Middle frontal gyrus (tissue), 1 donor: Measurements from ENCODE around the gene ZNF701.
"Not testable (repeated sequence)": the region's sequence is repeated elsewhere in the genome, so short reads cannot be mapped to it uniquely, and the experiment has no call there.

Source experiments
- DNase-seq: peaks from one replicate; pipeline ENCODE4 v3.0.0-alpha.2; 2015; ENCODE audit warnings: low spot score; ENCODE audit errors: extremely low spot score

ZNF701 gene

DNA sequence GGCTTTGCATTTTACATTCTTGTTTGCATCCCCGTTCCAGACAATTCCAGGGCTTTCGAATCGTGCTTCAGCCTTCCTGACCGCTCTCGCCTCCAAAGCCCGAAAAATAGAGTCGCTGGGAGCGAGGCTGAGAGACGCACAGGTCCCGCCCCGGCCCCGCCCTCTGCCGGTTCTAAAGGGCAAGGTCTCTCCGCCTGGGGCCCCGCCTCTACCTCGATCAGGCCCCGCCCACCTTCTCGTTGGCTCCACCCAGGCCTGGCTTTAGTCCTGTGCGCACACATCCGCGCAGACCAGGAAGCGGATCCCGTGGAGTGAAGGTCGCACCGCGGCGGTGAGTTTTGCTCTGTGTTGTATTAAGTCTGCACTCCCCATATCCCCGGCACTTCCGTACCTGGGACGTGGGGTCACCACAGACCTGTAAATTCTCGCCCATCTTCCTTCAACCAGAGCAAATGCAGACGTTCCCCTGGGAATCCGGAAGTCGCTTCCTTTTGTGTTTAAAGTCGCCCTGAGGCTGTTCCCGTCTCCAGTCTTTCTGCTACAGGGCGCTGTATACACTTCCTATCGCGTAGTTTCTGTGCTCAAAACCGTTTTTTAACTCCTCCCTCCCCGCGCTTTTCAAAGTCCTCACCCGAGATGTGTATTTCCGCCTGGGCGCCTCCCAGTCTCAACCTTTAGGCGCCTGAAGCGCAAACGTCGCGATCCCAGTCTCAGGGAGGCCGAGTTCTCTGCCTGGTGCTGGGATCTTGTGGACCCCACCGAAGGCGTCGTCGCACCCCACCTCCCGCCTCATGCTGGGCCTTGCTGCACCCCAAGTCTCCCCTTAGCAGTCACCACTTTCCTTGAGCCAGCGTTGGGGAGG is at the start of gene ZNF701:
Gene ZNF701, plus strand, starts transcription at position 288 of the 862 bp plus-strand sequence. CDS start 3,861 bp downstream, outside the sequence.
- peak; percentile 88 for DNase-seq

DNA sequence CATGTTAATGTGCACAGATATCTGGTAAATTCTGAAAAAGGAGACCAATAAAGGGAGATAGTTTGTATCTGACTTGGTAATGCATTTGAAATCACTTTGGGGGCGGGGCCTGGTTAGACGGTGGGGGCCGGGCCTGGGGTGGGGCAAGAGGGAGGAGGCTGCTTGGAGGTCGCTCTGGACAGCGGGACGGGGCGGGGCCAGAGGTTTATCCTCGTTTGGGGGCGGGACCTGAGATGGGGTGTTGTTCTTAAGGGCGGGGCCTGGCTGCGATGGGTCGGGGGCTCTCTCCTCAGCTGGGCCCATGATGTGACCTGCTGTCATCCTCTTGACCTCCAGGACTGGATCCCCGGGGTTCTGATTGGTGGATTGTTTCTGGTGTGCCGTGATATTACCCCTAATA is 47.5 kb upstream of the ZNF701 start:
- DNase-seq = no peak

DNA sequence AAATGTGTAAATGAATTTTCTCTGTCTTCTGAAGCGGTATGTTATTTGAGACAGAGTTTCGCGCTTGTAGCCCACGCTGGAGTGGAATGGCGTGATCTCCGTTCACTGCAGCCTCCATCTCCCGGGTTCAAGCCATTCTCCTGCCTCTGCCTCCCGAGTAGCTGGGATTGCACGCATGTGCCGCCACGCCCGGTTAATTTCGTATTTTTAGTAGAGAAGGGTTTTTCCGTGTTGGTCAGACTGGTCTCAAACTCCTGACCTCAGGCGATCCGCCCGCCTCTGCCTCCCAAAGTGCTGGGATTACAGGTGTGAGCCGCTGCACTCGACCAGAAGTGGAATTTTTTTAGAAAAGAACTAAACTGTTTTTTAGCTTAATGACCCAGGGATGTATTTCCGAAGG is 46.0 kb upstream of the ZNF701 start:
- no peak for DNase-seq

DNA sequence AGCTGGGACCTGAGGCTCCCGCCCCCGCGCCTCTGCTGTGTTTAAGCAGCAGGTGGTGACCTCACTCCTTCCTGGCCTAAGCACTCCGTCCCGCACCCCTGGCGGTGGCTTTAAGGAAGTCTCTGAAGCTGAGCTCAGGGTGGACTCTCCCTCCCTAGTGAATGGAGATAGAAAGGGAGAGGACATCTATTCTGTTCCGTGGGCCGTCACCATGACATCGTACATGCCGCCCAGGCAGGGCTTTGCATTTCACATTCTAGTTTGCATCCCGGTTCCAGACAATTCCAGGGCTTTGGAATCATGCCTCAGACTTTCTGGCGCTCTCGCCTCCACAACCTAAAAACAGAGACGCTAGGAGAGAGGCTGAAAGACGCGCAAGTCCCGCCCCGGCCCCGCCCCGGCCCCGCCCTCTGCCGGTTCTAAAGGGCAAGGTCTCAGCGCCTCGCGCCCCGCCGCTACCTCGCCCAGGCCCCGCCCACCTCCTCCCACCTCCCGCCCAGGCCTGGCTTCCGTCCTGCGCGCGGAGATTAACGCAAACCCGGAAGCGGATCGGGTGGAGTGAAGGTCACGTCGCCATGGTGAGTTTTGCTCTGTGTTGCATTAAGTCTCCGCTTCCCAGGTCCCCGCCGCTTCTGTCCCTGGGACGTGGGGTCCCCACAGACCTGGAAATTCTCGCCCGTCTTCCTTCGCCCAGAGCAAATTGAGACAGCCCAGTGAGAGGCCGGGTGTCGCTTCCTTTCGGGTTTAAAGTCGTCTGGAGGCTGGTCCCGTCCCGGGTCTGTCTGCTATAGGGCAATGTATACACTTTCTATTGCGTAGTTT is 42.7 kb upstream of the ZNF701 start, which contains the start of gene ZNF808:
Gene ZNF808, plus strand, starts transcription at position 535 of the 822 bp plus-strand sequence. CDS start 15,617 bp downstream, outside the sequence.
- peak; percentile 70 for DNase-seq

DNA sequence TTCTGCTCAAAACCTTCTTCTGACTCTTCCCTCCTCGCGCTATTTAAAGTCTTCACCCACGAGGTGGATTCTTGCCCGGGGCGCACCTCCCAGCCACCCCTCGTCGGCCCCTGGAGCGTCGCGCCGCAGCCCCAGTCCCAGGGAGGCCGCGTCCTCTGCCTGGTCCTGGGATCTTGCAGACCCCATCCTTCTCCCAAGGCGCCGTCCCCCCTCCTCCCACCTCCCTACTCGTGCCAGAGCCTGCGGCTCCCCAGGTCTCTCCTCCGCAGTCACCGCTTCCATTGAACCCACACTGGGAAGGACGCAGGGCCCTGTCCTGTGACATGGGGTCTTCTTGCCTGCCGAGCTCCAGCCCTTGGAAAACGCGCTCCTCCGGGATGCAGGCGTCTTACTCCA is 42.1 kb upstream of the ZNF701 start:
- DNase-seq = no peak

DNA sequence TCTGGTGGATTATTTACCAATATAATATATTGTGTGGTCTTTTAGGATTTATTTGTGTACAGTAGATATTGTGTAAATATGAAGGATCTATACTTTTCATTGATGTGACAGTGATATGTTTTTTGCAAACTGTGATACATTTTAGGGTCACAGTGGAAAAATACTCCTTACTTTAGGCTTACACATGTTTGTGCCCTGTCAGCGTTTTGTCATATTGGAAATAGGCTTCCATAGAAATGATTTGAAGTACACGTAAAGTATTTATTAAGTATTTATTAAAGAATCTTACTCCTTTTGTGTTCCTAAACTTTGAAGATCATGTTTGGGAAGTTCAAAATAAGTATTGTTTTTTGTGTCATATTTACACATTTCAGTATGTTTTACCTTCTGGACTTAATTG is 37.6 kb upstream of the ZNF701 start:
- no peak for DNase-seq

DNA sequence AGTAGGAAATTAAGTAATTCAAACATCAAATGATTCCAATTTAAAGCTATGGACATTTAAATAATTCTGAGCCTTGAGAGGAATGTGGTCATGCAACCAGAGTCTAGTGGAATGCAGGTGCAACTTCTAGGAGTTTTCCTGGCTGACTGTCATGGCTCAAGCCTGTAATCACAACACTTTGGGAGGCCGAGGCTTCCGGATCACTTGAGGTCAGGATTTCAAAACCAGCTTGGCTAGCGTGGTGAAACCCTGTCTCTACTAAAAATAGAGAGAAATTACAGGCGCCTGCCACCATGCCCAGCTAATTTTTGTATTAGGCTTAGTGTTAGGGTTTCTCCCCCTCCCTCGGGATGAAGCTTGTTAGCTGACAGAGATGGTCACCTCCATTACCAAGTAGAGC is 36.2 kb upstream of the ZNF701 start:
- no peak for DNase-seq

DNA sequence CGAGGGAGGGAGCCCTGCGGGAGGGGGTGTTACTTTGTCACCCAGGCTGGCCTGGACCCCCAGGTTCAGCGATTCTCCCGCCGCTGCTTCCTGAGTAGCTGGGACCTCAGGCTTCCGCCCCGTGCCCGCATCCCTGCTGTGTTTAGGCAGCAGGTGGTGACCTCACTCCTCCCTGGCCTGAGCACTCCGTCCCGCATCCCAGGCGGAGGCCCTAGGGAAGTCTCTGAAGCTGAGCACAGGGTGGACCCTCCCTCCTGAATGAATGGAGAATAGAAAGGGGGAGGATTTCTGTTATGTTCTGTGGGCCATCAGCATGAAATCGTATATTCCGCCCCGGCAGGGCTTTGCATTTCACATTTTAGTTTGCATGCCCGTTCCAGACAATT is 34.7 kb upstream of the ZNF701 start:
- not testable (repeated sequence) for DNase-seq

DNA sequence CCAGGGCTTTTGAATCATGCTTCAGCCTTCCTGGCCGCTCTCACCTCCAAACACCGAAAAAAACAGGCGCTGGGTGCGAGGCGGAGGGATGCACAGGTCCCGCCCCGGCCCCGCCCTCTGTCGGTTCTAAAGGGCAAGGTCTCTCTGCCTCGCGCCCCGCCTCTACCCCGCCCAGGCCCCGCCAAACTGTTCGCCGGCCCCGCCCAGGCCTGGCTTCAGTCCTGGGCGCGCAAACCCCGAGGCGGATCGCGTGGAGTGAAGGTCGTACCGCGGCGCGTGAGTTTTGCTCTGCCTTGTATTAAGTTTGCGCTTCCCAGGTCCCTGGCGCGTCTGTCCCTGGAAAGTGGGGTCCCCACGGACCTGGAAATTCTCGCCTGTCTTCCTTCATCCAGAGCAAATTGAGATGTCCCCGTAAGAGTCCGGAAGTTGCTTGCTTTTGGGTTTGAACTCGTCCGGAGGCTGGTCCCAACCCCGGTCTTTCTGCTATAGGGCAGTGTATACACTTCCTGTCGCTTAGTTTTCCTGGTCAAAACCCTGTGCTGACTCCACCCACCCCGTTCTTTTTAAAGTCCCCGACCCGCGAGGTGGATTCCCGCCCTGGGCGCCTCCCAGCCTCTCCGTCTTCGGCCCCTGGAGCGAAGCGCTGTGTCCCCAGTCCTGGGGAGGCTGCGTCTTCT is 34.2 kb upstream of the ZNF701 start:
- peak; percentile 4 for DNase-seq

DNA sequence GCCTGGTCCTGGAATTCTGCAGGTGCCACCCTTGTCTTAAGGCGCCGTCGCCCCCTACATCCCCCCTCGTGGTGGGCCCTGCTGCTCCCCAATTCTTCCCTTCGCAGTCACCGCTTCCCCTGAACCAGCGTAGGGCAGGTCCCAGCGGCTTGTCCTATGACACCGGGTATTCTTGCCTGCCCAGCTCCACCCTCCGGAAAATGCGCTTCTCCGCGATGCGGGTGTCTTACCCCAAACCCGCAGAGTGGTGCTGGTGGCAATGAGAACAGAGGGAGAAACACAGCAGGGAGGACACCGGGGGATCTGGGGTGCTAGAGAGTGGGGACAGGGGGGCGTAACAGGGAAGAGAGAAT is 33.7 kb upstream of the ZNF701 start:
- no peak for DNase-seq

DNA sequence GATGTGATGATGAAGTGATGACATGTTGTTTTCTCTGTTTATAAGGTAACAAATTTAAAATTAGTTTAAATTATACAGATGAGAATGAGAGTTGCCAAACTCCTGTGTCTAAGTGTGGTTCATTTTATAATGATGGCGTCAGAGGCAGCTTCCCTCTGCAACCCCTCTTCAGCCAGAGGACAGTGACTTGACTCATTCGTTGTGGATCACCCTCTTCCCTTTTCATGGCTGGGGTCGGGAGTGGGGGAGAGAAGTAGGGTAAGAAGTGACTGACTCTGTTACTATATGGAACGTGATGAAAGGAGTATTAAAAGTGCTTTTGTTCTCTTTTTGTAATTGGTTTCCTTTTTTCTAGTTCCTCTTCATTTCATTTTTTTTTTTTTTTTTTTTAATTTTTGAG is 31.3 kb upstream of the ZNF701 start:
- DNase-seq = not testable (repeated sequence)

DNA sequence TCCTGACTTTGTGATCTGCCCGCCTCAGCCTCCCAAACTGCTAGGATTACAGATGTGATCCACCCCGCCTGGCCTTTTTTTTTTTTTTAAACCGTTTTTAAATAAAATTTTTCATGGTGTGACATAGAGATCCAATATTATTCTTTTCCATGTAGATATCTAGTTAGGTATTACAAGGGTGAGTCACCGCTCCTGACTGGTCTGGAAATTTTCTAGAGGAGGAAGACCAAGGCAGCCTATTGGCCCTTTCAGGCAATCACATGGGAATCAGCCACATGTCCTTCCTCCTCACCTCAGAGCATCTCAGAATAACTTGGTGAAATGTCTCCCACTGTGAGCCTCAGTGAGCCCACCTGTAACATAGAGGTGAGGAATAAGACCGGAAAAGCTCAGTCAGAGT is 28.9 kb upstream of the ZNF701 start:
- not testable (repeated sequence) for DNase-seq

DNA sequence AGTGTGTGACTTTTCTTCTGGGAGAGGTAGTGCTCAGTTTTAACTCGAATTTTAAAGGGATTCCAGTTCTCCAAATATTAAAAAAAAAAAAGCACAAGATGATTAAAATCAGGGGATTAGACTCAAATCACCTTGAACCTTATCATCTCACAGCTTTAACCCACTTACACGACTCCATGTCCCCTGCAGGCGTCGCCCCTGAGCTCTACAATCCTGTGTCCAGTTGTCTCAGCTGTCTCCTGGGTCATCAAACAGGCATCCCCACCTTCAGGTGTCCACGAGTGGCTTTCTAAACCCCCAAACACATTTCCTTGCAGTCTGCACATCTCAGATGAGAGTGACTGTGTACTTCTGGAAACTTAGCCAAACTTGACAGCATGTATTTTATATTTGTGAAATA is 28.5 kb upstream of the ZNF701 start:
- DNase-seq = no peak

DNA sequence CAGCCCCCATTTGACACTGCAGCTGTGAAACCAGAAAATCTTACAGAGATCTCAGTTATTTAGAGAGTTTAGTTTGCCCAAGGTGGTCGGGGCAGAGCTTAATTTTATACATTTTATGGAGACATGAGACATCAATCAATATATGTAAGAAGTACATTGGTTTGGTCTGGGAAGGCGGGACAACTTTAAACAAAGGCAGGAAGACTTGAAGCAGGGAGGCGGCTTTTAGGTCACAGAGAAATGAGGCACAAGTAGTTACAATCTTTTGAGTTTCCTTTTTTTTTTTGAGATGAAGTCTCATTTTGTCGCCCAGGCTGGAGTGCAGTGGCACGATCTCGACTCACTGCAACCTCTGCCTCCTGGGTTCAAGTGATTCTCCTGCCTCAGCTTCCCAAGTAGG is 27.5 kb upstream of the ZNF701 start:
- not testable (repeated sequence) for DNase-seq

DNA sequence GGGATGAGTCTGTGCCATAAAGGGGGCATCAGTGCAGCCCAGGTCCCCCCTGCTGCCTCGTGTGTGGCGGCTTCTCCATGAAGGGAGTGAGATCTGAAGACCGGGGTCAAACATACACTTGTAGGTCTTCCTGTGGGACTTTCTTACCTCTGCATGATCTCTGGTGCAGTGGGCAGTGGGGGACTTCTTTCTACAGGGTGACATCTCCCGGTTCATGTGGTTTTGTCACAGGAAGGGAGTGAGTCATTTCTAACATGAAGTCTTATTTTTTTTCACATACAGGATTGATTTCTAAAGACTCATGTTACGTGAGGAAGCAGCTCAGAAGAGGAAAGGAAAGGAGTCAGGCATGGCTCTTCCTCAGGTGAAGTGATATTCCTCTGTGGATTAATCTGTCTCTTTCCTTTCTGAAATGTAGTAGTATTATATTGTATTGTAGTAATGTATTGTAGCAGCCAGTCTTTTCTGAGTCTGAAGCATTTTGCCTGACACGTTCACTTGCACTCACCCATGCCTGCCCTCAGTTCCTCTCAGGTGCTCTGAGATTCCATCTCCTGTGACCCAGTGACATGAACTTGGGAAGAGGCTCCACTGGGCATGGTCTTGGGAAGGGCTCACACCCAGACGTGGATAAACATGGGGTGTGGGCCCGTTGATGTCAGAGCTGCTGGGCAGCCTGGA is 27.0 kb upstream of the ZNF701 start:
- no peak for DNase-seq

DNA sequence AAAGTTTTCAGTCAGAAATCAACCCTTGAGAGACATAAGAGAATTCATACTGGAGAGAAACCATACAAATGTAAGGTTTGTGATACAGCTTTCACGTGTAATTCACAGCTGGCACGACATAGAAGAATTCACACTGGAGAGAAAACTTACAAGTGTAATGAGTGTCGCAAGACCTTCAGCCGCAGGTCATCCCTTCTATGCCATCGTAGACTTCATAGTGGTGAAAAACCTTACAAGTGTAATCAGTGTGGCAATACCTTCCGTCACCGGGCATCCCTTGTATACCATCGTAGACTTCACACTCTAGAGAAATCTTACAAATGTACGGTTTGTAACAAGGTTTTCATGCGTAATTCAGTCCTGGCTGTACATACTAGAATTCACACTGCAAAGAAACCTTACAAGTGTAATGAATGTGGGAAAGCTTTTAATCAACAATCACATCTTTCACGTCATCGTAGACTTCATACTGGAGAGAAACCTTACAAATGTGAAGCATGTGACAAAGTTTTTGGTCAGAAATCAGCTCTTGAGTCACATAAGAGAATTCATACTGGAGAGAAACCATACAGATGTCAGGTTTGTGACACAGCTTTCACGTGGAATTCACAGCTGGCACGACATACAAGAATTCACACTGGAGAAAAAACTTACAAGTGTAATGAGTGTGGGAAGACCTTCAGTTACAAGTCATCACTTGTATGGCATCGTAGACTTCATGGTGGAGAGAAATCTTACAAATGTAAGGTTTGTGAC is 15.7 kb upstream of the ZNF701 start:
- DNase-seq = no peak

DNA sequence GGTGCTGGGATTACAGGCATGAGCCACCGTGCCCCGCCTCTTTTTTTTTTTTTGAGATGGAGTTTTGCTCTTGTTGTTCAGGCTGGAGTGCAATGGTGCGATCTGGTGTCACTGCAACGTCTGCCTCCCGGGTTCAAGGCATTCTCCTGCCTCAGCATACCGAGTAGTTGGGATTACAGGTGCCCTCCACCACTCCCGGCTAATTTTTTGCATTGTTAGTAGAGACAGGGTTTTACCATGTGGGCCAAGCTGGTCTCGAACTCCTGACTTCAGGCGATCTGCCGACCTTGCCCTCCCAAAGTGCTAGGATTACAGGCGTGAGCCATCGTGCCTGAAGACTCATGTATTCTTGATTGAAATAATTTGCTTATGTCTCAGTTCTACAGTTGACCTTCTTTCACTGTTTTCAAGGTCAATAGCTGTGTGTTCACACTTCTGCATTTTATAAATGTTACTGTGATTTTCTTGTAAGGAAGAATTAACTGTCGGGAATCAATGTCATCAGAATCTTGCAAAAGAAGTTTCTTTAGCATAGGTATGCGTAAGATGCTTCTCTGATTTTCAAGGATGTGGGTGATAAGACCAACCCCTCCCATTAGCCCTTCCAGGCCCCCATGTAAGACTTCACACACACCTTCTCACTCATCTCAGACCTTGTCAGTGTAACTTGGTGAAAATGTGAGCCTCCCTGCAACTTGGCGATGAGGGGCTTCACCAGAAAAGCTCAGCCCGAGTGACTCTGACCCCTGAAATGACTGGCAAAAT is 12.7 kb upstream of the ZNF701 start:
- no peak for DNase-seq

DNA sequence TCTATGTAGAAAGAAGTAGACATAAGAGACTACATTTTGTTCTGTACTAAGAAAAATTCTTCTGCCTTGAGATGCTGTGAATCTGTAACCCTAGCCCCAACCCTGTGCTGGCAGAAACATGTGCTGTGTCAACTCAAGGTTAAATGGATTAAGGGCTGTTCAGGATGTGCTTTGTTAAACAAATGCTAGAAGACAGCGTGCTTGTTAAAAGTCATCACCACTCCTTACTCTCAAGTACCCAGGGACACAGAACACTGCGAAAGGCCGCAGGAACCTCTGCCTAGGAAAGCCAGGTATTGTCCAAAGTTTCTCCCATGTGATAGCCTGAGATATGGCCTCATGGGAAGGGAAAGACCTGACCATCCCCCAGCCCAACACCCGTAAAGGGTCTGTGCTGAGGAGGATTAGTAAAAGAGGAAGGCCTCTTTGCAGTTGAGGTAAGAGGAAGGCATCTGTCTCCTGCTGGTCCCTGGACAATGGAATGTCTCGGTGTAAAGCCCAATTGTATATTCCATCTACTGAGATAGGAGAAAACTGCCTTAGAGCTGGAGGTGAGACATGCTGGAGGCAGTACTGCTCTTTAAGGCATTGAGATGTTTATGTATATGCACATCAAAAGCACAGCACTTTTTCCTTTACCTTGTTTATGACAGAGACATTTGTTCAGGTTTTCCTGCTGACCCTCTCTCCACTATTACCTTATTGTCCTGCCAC is 11.2 kb upstream of the ZNF701 start:
- DNase-seq = not testable (repeated sequence)

DNA sequence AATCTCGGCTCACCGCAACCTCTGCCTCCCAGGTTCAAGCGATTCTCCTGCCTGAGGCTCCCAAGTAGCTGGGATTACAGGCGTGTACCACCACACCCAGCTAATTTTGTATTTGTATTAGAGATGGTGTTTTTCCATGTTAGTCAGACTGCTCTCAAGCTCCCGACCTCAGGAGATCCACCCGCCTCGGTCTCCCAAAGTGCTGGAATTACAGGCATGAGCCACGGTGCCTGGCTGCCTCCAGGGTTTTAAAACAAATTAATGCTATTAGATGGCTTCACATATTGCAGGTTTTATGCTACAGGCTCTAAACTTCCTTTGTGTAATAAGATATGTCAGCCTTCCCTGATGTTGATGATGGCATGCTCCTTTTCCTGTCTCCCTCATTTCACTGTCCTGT is 8.5 kb upstream of the ZNF701 start:
- not testable (repeated sequence) for DNase-seq
